ENCODE results near the gene FCGR2B.
A peak's percentile ranks its signal among the peaks of the same experiment; 100 is the strongest.

Gene FCGR2B

DNA sequence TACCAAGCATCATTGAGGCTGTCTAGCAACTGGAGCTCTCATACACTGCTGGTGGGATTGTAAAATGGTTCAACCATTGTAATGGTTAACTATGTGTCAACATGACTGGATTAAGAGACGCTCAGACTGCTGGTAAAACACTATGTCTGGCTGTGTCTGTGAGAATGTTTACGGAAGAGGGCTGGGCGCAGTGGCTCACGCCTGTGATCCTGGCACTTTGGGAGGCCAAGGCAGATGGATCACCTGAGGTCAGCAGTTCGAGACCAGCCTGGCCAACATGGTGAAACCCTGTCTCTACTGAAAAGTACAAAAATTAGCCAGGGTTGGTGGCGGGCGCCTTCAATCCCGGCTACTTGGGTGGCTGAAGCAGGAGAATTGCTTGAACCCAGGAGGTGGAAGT, 39.3 kb downstream of the FCGR2B start:
- no peak overlapping the region for H3K4me3 ChIP-seq (ENCODE audit: low read depth, low read length)
- TF ChIP-seq, protein P1, sequence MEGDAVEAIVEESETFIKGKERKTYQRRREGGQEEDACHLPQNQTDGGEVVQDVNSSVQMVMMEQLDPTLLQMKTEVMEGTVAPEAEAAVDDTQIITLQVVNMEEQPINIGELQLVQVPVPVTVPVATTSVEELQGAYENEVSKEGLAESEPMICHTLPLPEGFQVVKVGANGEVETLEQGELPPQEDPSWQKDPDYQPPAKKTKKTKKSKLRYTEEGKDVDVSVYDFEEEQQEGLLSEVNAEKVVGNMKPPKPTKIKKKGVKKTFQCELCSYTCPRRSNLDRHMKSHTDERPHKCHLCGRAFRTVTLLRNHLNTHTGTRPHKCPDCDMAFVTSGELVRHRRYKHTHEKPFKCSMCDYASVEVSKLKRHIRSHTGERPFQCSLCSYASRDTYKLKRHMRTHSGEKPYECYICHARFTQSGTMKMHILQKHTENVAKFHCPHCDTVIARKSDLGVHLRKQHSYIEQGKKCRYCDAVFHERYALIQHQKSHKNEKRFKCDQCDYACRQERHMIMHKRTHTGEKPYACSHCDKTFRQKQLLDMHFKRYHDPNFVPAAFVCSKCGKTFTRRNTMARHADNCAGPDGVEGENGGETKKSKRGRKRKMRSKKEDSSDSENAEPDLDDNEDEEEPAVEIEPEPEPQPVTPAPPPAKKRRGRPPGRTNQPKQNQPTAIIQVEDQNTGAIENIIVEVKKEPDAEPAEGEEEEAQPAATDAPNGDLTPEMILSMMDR (IDR thresholded peaks at IDR 0.05; ENCODE audit: borderline replicate concordance, insufficient read depth, low read depth, low read length): no peak

DNA sequence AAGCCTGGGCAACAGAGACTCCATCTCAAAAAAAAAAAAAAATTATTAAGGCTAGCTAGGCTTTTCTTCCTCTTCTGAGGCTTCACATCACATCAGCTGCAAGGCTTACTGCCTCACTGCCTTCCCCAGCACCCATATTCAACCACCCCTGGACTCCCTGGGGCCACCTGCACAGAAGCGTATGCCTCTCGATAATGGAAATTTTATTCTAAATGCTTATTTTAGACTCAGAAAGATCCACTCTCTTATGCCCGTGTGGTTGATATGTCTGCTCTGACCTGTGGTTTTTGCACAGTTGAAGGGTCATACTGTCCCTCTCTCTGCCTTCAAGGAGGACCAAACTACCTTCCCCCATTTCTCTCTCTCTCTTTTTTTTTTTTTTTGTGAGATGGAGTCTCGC, 42.6 kb downstream of the FCGR2B start:
- no peak overlapping the region for H3K4me3 ChIP-seq (ENCODE audit: low read depth, low read length)
- TF ChIP-seq, protein P1 (IDR thresholded peaks at IDR 0.05; ENCODE audit: borderline replicate concordance, insufficient read depth, low read depth, low read length): no peak

DNA sequence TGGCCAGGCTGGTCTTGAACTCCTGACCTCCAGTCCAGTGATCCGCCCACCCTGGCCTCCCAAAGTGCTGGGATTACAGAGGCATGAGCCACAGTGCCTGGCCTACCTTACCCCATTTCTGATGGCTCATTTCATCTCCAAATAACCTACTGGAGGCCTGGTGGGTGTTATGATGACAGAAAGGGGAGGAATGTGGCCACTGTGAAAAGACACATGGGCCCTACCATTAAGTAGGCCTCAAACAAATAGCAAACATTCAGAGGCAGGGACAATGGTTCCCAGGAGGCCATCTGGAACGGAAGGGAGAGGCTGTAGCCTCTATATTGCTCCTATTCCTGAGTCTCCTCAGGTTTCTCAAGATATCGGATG, 43.2 kb downstream of the FCGR2B start:
- TF ChIP-seq, protein P1 (IDR thresholded peaks at IDR 0.05; ENCODE audit: borderline replicate concordance, insufficient read depth, low read depth, low read length): no peak
- no peak overlapping the region for H3K4me3 ChIP-seq (ENCODE audit: low read depth, low read length)

DNA sequence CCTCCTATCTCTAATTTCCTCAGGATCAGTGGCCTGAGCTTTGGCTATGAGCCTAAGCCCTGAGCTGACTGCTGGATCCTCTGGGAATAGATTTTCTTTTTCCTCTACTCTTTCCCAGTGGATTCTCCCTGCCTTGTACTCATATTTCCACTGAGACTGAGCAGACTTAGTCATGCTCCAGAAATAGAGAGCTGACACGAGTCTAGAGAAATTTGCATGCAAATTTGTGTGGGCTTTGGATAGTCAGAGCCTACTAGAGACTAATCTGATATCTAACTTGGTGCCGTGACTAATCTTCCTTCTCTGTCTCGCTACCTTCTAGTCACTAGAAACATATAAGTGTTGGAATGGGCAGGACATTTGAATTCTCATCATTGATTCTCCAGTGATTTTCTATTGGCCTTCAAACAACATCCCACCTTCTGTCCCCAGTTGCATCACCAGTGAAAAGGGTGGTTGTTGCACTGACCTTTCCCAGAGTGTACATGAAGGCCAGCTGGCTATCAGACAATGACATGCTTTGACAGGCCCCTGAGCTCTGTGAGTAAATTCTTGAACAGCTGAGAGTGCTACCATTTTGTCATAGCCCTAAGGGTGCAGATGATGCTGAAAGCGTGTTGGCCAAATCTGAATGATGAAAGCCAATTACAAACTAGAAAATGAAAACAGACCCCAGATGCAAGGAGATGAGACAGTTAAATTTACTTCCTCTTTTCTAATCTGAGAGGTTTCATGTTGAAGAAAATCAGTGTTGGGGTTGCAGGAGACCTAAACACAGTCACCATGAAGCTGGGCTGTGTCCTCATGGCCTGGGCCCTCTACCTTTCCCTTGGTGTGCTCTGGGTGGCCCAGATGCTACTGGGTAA, 43.8 kb downstream of the FCGR2B start, which contains the start of gene FCRLA:
Gene FCRLA, plus strand, starts transcription at position 748 of the 866 bp plus-strand sequence. Its CDS starts 36 bp downstream, at position 784.
- H3K4me3 ChIP-seq (ENCODE audit: low read depth, low read length): peak within 1 kb of the TSS; percentile 69
- TF ChIP-seq, protein P1 (IDR thresholded peaks at IDR 0.05; ENCODE audit: borderline replicate concordance, insufficient read depth, low read depth, low read length): no peak

GRCh38 chr1:161707503-161707902, 44.6 kb downstream of the FCGR2B start:
- H3K4me3 ChIP-seq (ENCODE audit: low read depth, low read length): peak overlapping the region; percentile 69
- TF ChIP-seq, protein P1 (IDR thresholded peaks at IDR 0.05; ENCODE audit: borderline replicate concordance, insufficient read depth, low read depth, low read length): no peak

DNA sequence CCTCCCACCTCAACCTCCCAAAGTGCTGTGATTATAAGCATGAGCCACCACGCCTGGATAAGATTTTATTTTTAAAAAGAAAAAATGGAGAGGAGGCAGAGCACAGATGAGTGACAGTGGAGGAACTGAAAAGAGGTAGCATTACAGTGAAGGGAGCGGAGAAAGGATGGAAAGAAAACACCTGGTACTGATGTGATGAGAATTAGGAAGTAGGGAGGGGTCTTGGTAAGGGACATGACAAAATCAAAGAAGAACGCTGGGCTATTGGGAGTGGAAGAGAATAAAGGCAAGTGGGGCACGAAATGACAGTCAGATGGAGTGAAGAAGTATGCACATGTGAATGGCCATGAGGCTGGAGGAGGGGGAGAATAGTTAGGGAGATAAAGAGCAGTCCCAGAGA, 46.4 kb downstream of the FCGR2B start:
- peak overlapping the region; percentile 69 for H3K4me3 ChIP-seq (ENCODE audit: low read depth, low read length)
- TF ChIP-seq, protein P1 (IDR thresholded peaks at IDR 0.05; ENCODE audit: borderline replicate concordance, insufficient read depth, low read depth, low read length): no peak

GRCh38 chr1:161710560-161710959, 47.6 kb downstream of the FCGR2B start:
- TF ChIP-seq, protein P1 (IDR thresholded peaks at IDR 0.05; ENCODE audit: borderline replicate concordance, insufficient read depth, low read depth, low read length): no peak
- no peak overlapping the region for H3K4me3 ChIP-seq (ENCODE audit: low read depth, low read length)

All from GM12875 (cell line).